Neural cell (in vitro differentiated cells): ENCODE results near the gene INPP1. TPM values are rescaled to one million over a fixed set of nuclear protein-coding genes. Genes with fewer than 3 reads are reported as not detected.

ENCODE experiments used
- H2AFZ ChIP-seq: fragments of 200-600, 300-800 bp; sonication (generic), shearing (Covaris generic); 2 replicates; pipeline ENCODE4 v1.6.0; 2014; ENCODE audit warnings: low read depth, mild to moderate bottlenecking, antibody characterized with exemption, low read length, moderate library complexity
- H3F3A ChIP-seq: fragments of 200-600 bp; shearing (Covaris generic); 2 replicates; pipeline ENCODE4 v1.6.1; 2016; ENCODE audit warnings: mild to moderate bottlenecking, moderate library complexity, mixed read lengths, antibody characterized with exemption, low read length; ENCODE audit not compliant: insufficient read depth, poor library complexity, severe bottlenecking
- H3K27ac ChIP-seq: fragments of 200-600, 300-800 bp; sonication (generic), shearing (Covaris generic); 2 replicates; pipeline ENCODE4 v1.5.1; 2014; ENCODE audit warnings: mild to moderate bottlenecking, low read length, moderate library complexity
- H3K27me3 ChIP-seq: fragments of 300-800, 200-600 bp; sonication (generic), shearing (Covaris generic); 2 replicates; pipeline ENCODE4 v1.6.0; 2014; ENCODE audit warnings: mild to moderate bottlenecking, low read depth, low read length, moderate library complexity; ENCODE audit not compliant: insufficient read depth
- H3K36me3 ChIP-seq: fragments of 300-800, 200-600 bp; sonication (generic), shearing (Covaris generic); 2 replicates; pipeline ENCODE4 v1.5.1; 2014; ENCODE audit warnings: mild to moderate bottlenecking, antibody characterized with exemption, low read length, moderate library complexity; ENCODE audit not compliant: insufficient read depth
- H3K4me2 ChIP-seq: fragments of 300-800, 200-600 bp; sonication (generic), shearing (Covaris generic); 2 replicates; pipeline ENCODE4 v1.6.0; 2014; ENCODE audit warnings: mild to moderate bottlenecking, low read length
- H3K4me3 ChIP-seq: fragments of 300-800, 200-600 bp; sonication (generic), shearing (Covaris generic); 2 replicates; pipeline ENCODE4 v1.5.1; 2014; ENCODE audit warnings: mild to moderate bottlenecking, low read length, moderate library complexity
- H3K79me2 ChIP-seq: fragments of 200-600 bp; shearing (Covaris generic); replicated peaks from 2 replicates; pipeline ENCODE4 v1.6.0; 2014; ENCODE audit warnings: mild to moderate bottlenecking, low read length, moderate library complexity; ENCODE audit not compliant: insufficient read depth
- H3K9ac ChIP-seq: fragments of 300-800, 200-600 bp; sonication (generic), shearing (Covaris generic); 2 replicates; pipeline ENCODE4 v1.6.1; 2016; ENCODE audit warnings: mild to moderate bottlenecking, low read length, mixed read lengths
- H3K9me2 ChIP-seq: fragments of 200-600 bp; shearing (Covaris generic); 2 replicates; pipeline ENCODE4 v1.6.1; 2016; ENCODE audit warnings: mild to moderate bottlenecking, low read length, mixed read lengths; ENCODE audit not compliant: insufficient read depth
- H3K9me3 ChIP-seq: fragments of 200-600, 300-800 bp; sonication (generic), shearing (Covaris generic); 2 replicates; pipeline ENCODE4 v1.6.1; 2016; ENCODE audit warnings: mild to moderate bottlenecking, mixed run types, low read length, moderate library complexity, mixed read lengths
- H4K20me1 ChIP-seq: fragments of 200-600 bp; shearing (Covaris generic); 2 replicates; pipeline ENCODE4 v1.6.1; 2016; ENCODE audit warnings: mild to moderate bottlenecking, mixed run types; ENCODE audit not compliant: insufficient read depth
- CTCF ChIP-seq: fragments of 450-650 bp; IDR thresholded peaks from 2 replicates; pipeline ENCODE4 v1.5.1; 2014; ENCODE audit warnings: antibody characterized with exemption, mild to moderate bottlenecking, moderate library complexity; ENCODE audit not compliant: poor library complexity, severe bottlenecking
- EP300 ChIP-seq: fragments of 450-650 bp; conservative IDR thresholded peaks from 2 replicates; pipeline ENCODE4 v1.6.1; 2014; ENCODE audit warnings: antibody characterized with exemption, mild to moderate bottlenecking, moderate library complexity; ENCODE audit not compliant: poor library complexity, severe bottlenecking
- EZH2 ChIP-seq: fragments of 200-600, 300-800 bp; shearing (Covaris generic), sonication (generic); IDR thresholded peaks from 2 replicates; pipeline ENCODE4 v1.6.1; 2014; ENCODE audit warnings: antibody characterized with exemption, low read length, borderline replicate concordance, mild to moderate bottlenecking; ENCODE audit not compliant: insufficient read depth, poor library complexity, severe bottlenecking
- MXI1 ChIP-seq: fragments of 450-650 bp; conservative IDR thresholded peaks from 2 replicates; pipeline ENCODE4 v1.6.1; 2014; ENCODE audit warnings: antibody characterized with exemption, mild to moderate bottlenecking; ENCODE audit not compliant: poor library complexity, severe bottlenecking
- POLR2AphosphoS5 ChIP-seq: IDR thresholded peaks from 2 replicates; pipeline ENCODE4 v1.6.1; 2012
- RAD21 ChIP-seq: fragments of 450-650 bp; conservative IDR thresholded peaks from 2 replicates; pipeline ENCODE4 v1.6.1; 2014; ENCODE audit warnings: antibody characterized with exemption, mild to moderate bottlenecking, moderate library complexity
- SMC3 ChIP-seq: fragments of 450-650 bp; conservative IDR thresholded peaks from 2 replicates; pipeline ENCODE4 v1.6.1; 2014; ENCODE audit warnings: antibody characterized with exemption, mild to moderate bottlenecking, moderate library complexity; ENCODE audit not compliant: poor library complexity
- TAF1 ChIP-seq: IDR thresholded peaks from 2 replicates; pipeline ENCODE4 v1.6.1; 2012; ENCODE audit warnings: low read depth
- polyA plus RNA-seq: library from polyadenylated mRNA; depleted of rRNA; stranded (reverse); fragments of >200 nt; gene quantifications from 2 replicates; pipeline ENCODE4 v1.2.3, GENCODE V29; 2014
- TF ChIP-seq, protein P1 (sequence below): IDR thresholded peaks from 2 replicates; pipeline ENCODE4 v1.6.1; 2012; ENCODE audit warnings: borderline replicate concordance

The INPP1 gene
- polyA plus RNA-seq, 1 donor from 2014 or later = 15.1 TPM

DNA sequence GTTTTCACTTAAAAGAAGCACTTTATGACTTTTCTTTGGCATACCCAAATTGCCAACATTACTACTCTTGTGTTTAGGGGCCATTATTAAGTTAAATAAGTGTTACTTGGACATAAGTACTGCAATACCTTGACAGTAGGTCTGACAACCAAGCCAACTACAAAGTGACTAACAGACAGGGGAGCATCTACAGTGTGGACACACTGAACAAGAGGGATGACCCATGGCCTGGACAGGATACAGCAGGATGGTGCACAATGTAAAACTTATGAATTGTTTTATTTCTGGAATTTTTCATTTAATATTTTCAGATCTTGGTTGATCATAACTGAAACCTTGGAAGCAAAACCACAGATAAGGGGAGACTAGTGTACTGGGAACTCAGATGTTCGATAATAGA, 4.0 kb upstream of the INPP1 start (continued):
- TF ChIP-seq CTCF = no peak
- no peak for TF ChIP-seq POLR2AphosphoS5
- no peak for TF ChIP-seq SMC3

GRCh38 chr2:190340369-190340768, 3.0 kb upstream of the INPP1 start:
- H3K4me2 ChIP-seq = no peak overlapping the region

More at GRCh38 chr2:190340369-190340768, 3.0 kb upstream of the INPP1 start:
- H3K9me3 ChIP-seq = no peaks in the 10 kb centered on the region
- H3K79me2 ChIP-seq = no peaks in the 10 kb centered on the region
- no peaks in the 10 kb centered on the region for H4K20me1 ChIP-seq
- H3K9me2 ChIP-seq = no peaks in the 10 kb centered on the region
- no peak overlapping the region for H3K9ac ChIP-seq
- no peak overlapping the region for H3K4me3 ChIP-seq
- H2AFZ ChIP-seq = no peak overlapping the region
- no peaks in the 10 kb centered on the region for H3F3A ChIP-seq
- H3K27ac ChIP-seq = no peak overlapping the region
- H3K27me3 ChIP-seq = no peaks in the 10 kb centered on the region
- TF ChIP-seq TAF1 (no peak), EZH2 (no peak), CTCF (no peak), RAD21 (no peak), POLR2AphosphoS5 (no peak), SMC3 (no peak), MXI1 (no peak), EP300 (no peak)
- TF ChIP-seq, protein P1, sequence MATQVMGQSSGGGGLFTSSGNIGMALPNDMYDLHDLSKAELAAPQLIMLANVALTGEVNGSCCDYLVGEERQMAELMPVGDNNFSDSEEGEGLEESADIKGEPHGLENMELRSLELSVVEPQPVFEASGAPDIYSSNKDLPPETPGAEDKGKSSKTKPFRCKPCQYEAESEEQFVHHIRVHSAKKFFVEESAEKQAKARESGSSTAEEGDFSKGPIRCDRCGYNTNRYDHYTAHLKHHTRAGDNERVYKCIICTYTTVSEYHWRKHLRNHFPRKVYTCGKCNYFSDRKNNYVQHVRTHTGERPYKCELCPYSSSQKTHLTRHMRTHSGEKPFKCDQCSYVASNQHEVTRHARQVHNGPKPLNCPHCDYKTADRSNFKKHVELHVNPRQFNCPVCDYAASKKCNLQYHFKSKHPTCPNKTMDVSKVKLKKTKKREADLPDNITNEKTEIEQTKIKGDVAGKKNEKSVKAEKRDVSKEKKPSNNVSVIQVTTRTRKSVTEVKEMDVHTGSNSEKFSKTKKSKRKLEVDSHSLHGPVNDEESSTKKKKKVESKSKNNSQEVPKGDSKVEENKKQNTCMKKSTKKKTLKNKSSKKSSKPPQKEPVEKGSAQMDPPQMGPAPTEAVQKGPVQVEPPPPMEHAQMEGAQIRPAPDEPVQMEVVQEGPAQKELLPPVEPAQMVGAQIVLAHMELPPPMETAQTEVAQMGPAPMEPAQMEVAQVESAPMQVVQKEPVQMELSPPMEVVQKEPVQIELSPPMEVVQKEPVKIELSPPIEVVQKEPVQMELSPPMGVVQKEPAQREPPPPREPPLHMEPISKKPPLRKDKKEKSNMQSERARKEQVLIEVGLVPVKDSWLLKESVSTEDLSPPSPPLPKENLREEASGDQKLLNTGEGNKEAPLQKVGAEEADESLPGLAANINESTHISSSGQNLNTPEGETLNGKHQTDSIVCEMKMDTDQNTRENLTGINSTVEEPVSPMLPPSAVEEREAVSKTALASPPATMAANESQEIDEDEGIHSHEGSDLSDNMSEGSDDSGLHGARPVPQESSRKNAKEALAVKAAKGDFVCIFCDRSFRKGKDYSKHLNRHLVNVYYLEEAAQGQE = no peak
- H3K36me3 ChIP-seq = no peaks in the 10 kb centered on the region
